Anterior cingulate cortex (tissue), 58 donors: ENCODE data around the gene NEDD4.
A peak's percentile ranks its signal among the peaks of the same experiment; 100 is the strongest.
"Not testable (repeated sequence)": the region's sequence is repeated elsewhere in the genome, so short reads cannot be mapped to it uniquely, and the experiment has no call there.

Experiments used
- DNase-seq, 58 donors: peaks; one replicate each; lab custom pipeline; 2025; lab: John Stamatoyannopoulos, UW

NEDD4 gene

GRCh38 chr15:55902981-55903380, 90.4 kb downstream of the NEDD4 start:
- no peak for DNase-seq

GRCh38 chr15:55900019-55900418, 93.4 kb downstream of the NEDD4 start:
- DNase-seq: no peak

- no peak for DNase-seq
These were observed 93.9 kb downstream of the NEDD4 start for GRCh38 chr15:55899537-55899936.

GRCh38 chr15:55897560-55898336, 95.7 kb downstream of the NEDD4 start:
- peak in 26 of 58 donors; percentile 1 to 53 (median 6) for DNase-seq

- no peak for DNase-seq
These were observed 98.9 kb downstream of the NEDD4 start for GRCh38 chr15:55894399-55894965.

GRCh38 chr15:55893852-55894251, 99.6 kb downstream of the NEDD4 start:
- DNase-seq: no peak

GRCh38 chr15:55891196-55891595, 102.2 kb downstream of the NEDD4 start:
- no peak for DNase-seq

GRCh38 chr15:55884223-55884622, 109.2 kb downstream of the NEDD4 start:
- no peak for DNase-seq

- no peak for DNase-seq
These were observed 114.2 kb downstream of the NEDD4 start for GRCh38 chr15:55879181-55879580.

GRCh38 chr15:55873024-55873720, 120.2 kb downstream of the NEDD4 start:
- DNase-seq: no peak

GRCh38 chr15:55872471-55872870, 120.9 kb downstream of the NEDD4 start:
- DNase-seq: no peak

- DNase-seq: no peak
These were observed 123.8 kb downstream of the NEDD4 start for GRCh38 chr15:55869660-55870059.

GRCh38 chr15:55868707-55869106, 124.7 kb downstream of the NEDD4 start:
- no peak for DNase-seq

GRCh38 chr15:55868291-55868690, 125.1 kb downstream of the NEDD4 start:
- DNase-seq: not testable (repeated sequence)

GRCh38 chr15:55863911-55864310, 129.5 kb downstream of the NEDD4 start:
- no peak for DNase-seq

- DNase-seq: no peak
These were observed 132.3 kb downstream of the NEDD4 start for GRCh38 chr15:55861115-55861514.

- DNase-seq: no peak
These were observed 132.9 kb downstream of the NEDD4 start for GRCh38 chr15:55860468-55860867.

GRCh38 chr15:55859681-55860080, 133.7 kb downstream of the NEDD4 start:
- DNase-seq: no peak

- no peak for DNase-seq
These were observed 134.8 kb downstream of the NEDD4 start for GRCh38 chr15:55858661-55859060.

- DNase-seq: no peak
These were observed 136.8 kb downstream of the NEDD4 start for GRCh38 chr15:55856506-55857164.

GRCh38 chr15:55853134-55853533, 140.3 kb downstream of the NEDD4 start:
- no peak for DNase-seq
